PC-3 (cell line): Measurements from ENCODE around the gene DUS1L. TPM values are rescaled to one million over a fixed set of nuclear protein-coding genes. Genes with fewer than 3 reads are reported as not detected.
A peak's percentile ranks its signal among the peaks of the same experiment; 100 is the strongest.

ENCODE experiments used
- ATAC-seq: fragments of 200-7000 bp; cut with Tn5 transposase; 2 replicates; pipeline ENCODE4 v1.9.1; 2020; ENCODE audit warnings: mild to moderate bottlenecking, moderate library complexity
- BruUV-seq: library from RNA; stranded (reverse); fragments of 400-500 nt; replicated peaks from 2 replicates; lab custom pipeline; 2021; lab: Mats Ljungman, UMichigan
- CTCF ChIA-PET: fragments of 300-600 bp; sonication (Branson Sonifier 250); formaldehyde crosslinking; loops from one replicate; lab custom pipeline; 2022; ENCODE audit warnings: antibody characterized with exemption; lab: Charles Lee
- POLR2A ChIA-PET: fragments of 300-600 bp; sonication (Branson Sonifier 250); formaldehyde crosslinking; loops from one replicate; lab custom pipeline; 2022; ENCODE audit warnings: antibody characterized with exemption; ENCODE audit not compliant: unreplicated experiment; lab: Charles Lee
- DNase-seq: peaks from one replicate; pipeline ENCODE4 v3.0.0-alpha.2; 2015
- H2AFZ ChIP-seq: fragments of 300-600 bp; sonication (generic); 2 replicates; pipeline ENCODE4 v1.6.0; 2016; ENCODE audit warnings: antibody characterized with exemption, low read length
- H3F3A ChIP-seq: fragments of 300-600 bp; sonication (generic); one replicate; pipeline ENCODE4 v1.6.0; 2017; ENCODE audit warnings: antibody characterized with exemption, low read length, control low read depth, mild to moderate bottlenecking; ENCODE audit not compliant: unreplicated experiment
- H3K27ac ChIP-seq: fragments of 300-600 bp; sonication (generic); 2 replicates; pipeline ENCODE4 v1.5.1; 2016; ENCODE audit warnings: mild to moderate bottlenecking, low read length
- H3K27me3 ChIP-seq: fragments of 300-600 bp; sonication (generic); 2 replicates; pipeline ENCODE4 v1.6.1; 2016; ENCODE audit warnings: low read length, mixed read lengths
- H3K36me3 ChIP-seq: fragments of 300-600 bp; sonication (generic); 2 replicates; pipeline ENCODE4 v1.6.1; 2016; ENCODE audit warnings: low read depth, mixed run types, low read length, mixed read lengths
- H3K4me1 ChIP-seq: fragments of 300-600 bp; sonication (generic); 2 replicates; pipeline ENCODE4 v1.5.1; 2016; ENCODE audit warnings: low read length; ENCODE audit not compliant: insufficient read depth
- H3K4me2 ChIP-seq: fragments of 300-600 bp; sonication (generic); 2 replicates; pipeline ENCODE4 v1.6.0; 2016; ENCODE audit warnings: low read length
- H3K4me3 ChIP-seq: fragments of 300-600 bp; sonication (generic); 2 replicates; pipeline ENCODE4 v1.5.1; 2016; ENCODE audit warnings: mild to moderate bottlenecking, low read length, mixed read lengths
- H3K79me2 ChIP-seq: fragments of 300-600 bp; sonication (generic); 2 replicates; pipeline ENCODE4 v1.6.1; 2017; ENCODE audit warnings: low read length, mixed read lengths
- H3K9ac ChIP-seq: fragments of 300-600 bp; sonication (generic); 2 replicates; pipeline ENCODE4 v1.6.0; 2016; ENCODE audit warnings: mild to moderate bottlenecking, low read length
- H3K9me2 ChIP-seq: fragments of 300-600 bp; sonication (generic); replicated peaks from 2 replicates; pipeline ENCODE4 v1.6.1; 2016; ENCODE audit warnings: mixed run types, low read length, mixed read lengths
- H3K9me3 ChIP-seq: fragments of 300-600 bp; sonication (generic); 2 replicates; pipeline ENCODE4 v1.6.1; 2016; ENCODE audit warnings: low read length, mixed read lengths
- H4K20me1 ChIP-seq: fragments of 300-600 bp; sonication (generic); 2 replicates; pipeline ENCODE4 v1.6.1; 2016; ENCODE audit warnings: low read length, mixed read lengths
- CTCF ChIP-seq: fragments of 300-600 bp; sonication (generic); conservative IDR thresholded peaks from 2 replicates; pipeline ENCODE4 v1.5.1; 2017; ENCODE audit warnings: antibody characterized with exemption, low read depth, mild to moderate bottlenecking, low read length
- EZH2 ChIP-seq: fragments of 300-600 bp; sonication (generic); IDR thresholded peaks from one replicate; pipeline ENCODE4 v1.6.1; 2017; ENCODE audit warnings: antibody characterized with exemption, mild to moderate bottlenecking, low read length; ENCODE audit not compliant: unreplicated experiment
- EZH2phosphoT487 ChIP-seq: fragments of 300-600 bp; sonication (generic); IDR thresholded peaks from 2 replicates; pipeline ENCODE4 v1.6.1; 2018; ENCODE audit warnings: mild to moderate bottlenecking, antibody characterized with exemption, low read length, borderline replicate concordance
- intact Hi-C: fragments of 100-400 bp; cut with micrococcal nuclease; formaldehyde crosslinking; loops from 2 replicates; pipeline ENCODE4 v1.9.0; 2023
- total RNA-seq: library from RNA; depleted of rRNA; stranded (reverse); fragments of >200 nt; gene quantifications from 2 replicates; pipeline ENCODE4 v1.2.3, GENCODE V29; 2014

The DUS1L gene
- total RNA-seq, 1 experiment from 2014 or later = 205 TPM

GRCh38 chr17:82025401-82026107, 40.0 kb downstream of the DUS1L start:
- H3K4me2 ChIP-seq = no peak overlapping the region
- H3K36me3 ChIP-seq = no peaks in the 10 kb centered on the region
- no peak overlapping the region for H3K4me3 ChIP-seq
- H2AFZ ChIP-seq = no peak overlapping the region
- ATAC-seq (no peak), DNase-seq (no peak)
- intact Hi-C loops = no loop called here
- ChIA-PET CTCF (no interaction called here), POLR2A (no interaction called here)
- H3K79me2 ChIP-seq = peaks cover 36% of the 10 kb centered on the region
- BruUV-seq = no TSS peak
- no peaks in the 10 kb centered on the region for H3F3A ChIP-seq
- peaks cover 5% of the 10 kb centered on the region; the same call in 1 of the 2 replicates for H4K20me1 ChIP-seq
- no peak overlapping the region for H3K27ac ChIP-seq
- H3K9me2 ChIP-seq = no peaks in the 10 kb centered on the region
- TF ChIP-seq EZH2 = no peak
- no peak for TF ChIP-seq EZH2phosphoT487
- TF ChIP-seq CTCF = no peak
- no peak overlapping the region for H3K9ac ChIP-seq
- H3K9me3 ChIP-seq = no peaks in the 10 kb centered on the region
- H3K4me1 ChIP-seq = peaks cover 23% of the 10 kb centered on the region; the same call in 1 of the 2 replicates
- H3K27me3 ChIP-seq = no peaks in the 10 kb centered on the region

- H3K36me3 ChIP-seq = no peaks in the 10 kb centered on the region
- CTCF ChIA-PET = no interaction called here
- intact Hi-C loops = no loop called here
Measured at GRCh38 chr17:82024859-82025258, 40.7 kb downstream of the DUS1L start.

More at GRCh38 chr17:82024859-82025258, 40.7 kb downstream of the DUS1L start:
- no peaks in the 10 kb centered on the region for H3F3A ChIP-seq
- H3K4me1 ChIP-seq = peaks cover 21% of the 10 kb centered on the region; the same call in 1 of the 2 replicates
- no peak overlapping the region for H3K4me3 ChIP-seq
- no peaks in the 10 kb centered on the region for H3K9me2 ChIP-seq
- no peaks in the 10 kb centered on the region for H3K27me3 ChIP-seq
- no peak for TF ChIP-seq CTCF
- no peak for TF ChIP-seq EZH2
- TF ChIP-seq EZH2phosphoT487 = no peak
- peak overlapping the region; percentile 81; the same call in 1 of the 2 replicates for H3K4me2 ChIP-seq
- peaks cover 7% of the 10 kb centered on the region; the same call in 1 of the 2 replicates for H4K20me1 ChIP-seq
- POLR2A ChIA-PET = interaction anchor here (0.5 kb wide), 1 partner anchor 133 kb away, joined by 3 read pairs; no protein-coding TSS in a partner anchor
- no peak for ATAC-seq
- peaks cover 43% of the 10 kb centered on the region for H3K79me2 ChIP-seq
- no TSS peak for BruUV-seq
- H2AFZ ChIP-seq = no peak overlapping the region
- H3K9me3 ChIP-seq = no peaks in the 10 kb centered on the region
- no peak for DNase-seq
- H3K27ac ChIP-seq = no peak overlapping the region
- H3K9ac ChIP-seq = no peak overlapping the region
